NCI-H345 treated with DMSO at 0.1 percent for 48 hours (cell line): Measurements from ENCODE around the gene PASD1.
"Not testable (repeated sequence)": the region's sequence is repeated elsewhere in the genome, so short reads cannot be mapped to it uniquely, and the experiment has no call there.

Experiments used
- DNase-seq: peaks from one replicate; lab custom pipeline; 2025; ENCODE audit not compliant: unreplicated experiment; lab: John Stamatoyannopoulos, UW

PASD1 gene

DNA sequence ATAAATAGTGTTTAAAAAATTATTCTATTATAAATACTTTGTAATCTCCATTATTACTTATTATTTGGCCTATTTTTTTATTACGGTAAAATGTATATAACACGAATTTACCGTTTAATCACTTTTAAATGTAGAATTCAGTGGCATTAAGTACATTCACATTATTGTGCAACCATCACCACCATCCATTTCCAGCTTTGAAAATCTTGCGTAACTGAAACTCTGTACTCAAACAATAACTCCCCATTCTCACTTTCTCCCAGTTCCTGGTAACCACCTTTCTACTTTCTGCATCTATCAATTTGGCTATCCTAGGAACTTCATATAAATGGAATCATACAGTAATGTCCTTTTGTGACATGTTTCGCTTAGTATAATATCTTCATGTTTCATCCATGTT, 45.7 kb downstream of the PASD1 start:
- DNase-seq, result no peak

- no peak for DNase-seq
These were observed 57.9 kb downstream of the PASD1 start for GRCh38 chrX:151621422-151621821.

GRCh38 chrX:151624677-151625076, 61.2 kb downstream of the PASD1 start:
- DNase-seq, result no peak

GRCh38 chrX:151631822-151632221, 68.3 kb downstream of the PASD1 start:
- no peak for DNase-seq

DNA sequence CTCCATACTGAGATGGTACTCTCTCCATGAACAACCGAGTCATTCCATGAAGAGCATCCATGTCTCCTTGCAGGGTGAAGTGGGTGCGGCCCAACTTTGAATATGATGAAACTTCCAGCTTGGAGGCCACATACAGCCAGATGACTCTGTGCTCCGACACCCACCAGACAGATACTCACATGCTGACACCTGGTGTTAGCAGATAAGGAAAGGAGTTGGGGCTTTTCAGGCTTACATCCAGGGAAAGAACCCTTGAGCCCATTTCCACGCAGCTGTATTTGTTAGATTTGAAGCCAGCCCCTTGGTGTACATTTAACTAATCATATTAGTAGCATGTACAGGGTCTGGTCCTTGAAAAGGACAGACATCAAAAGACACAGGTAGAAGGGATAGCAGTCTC, 69.7 kb downstream of the PASD1 start:
- DNase-seq, result no peak

GRCh38 chrX:151634937-151635336, 71.5 kb downstream of the PASD1 start:
- DNase-seq, result no peak

- no peak for DNase-seq
These were observed 78.1 kb downstream of the PASD1 start for GRCh38 chrX:151641564-151641963.

DNA sequence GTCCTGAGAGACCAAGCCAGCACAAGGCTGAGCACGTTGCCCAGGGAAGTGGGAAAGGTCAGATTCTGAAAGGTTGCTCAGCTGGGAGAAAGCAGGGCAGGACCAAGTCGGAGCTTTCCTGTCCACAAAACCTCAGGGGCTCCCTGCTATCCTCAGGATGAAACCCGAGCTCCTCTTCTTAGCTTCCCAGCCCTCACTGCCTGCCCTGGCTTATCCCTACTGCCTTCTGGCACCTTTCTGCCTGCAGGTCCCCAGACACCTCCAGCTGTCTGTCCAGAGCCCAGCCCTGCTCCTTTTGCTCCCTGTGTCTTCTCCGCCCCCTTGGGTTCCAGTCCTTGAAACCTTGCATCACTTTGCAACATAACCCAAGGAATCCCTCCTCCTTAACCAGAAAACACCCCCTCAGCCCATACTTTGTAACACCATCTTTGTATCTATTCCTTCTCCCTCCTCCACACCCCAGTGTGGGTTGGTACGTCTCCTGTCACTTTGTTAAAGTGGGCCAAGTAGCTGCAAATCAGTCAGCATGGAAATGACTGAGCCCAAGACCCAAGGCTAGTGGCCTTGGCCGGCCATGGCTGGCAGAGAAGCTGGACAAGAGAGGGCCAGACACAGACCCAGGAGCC, 111.8 kb downstream of the PASD1 start:
- DNase-seq, result no peak

GRCh38 chrX:151676196-151676595, 112.7 kb downstream of the PASD1 start:
- DNase-seq, result no peak

DNA sequence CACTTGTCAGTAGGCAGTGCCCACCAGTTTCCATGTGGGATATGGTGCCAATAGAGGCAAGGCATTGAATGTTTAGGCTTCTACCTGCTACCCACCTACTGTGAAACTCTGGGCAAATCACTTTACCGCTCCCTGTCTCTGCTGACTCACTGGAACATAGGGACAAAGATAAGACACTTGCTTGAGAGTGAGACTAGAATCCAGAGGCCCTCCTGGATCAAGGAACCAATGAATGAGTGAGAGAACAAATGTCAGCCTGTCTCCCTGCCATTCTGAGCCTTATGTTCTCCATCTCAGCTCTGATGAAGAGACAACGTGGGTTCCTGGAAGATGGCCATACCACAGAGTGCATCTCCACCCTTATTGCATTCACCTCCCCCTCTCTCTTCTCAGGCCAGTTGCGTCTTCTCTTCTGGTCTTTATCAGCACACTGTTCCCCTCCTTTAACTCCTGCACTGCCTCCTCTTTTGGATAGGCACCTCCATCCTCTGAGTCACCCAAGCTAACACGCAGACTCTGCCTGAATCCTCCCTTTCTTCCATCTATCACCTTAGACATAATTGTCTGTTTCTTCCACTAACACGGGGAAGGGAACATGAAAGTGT, 116.4 kb downstream of the PASD1 start:
- no peak for DNase-seq

DNA sequence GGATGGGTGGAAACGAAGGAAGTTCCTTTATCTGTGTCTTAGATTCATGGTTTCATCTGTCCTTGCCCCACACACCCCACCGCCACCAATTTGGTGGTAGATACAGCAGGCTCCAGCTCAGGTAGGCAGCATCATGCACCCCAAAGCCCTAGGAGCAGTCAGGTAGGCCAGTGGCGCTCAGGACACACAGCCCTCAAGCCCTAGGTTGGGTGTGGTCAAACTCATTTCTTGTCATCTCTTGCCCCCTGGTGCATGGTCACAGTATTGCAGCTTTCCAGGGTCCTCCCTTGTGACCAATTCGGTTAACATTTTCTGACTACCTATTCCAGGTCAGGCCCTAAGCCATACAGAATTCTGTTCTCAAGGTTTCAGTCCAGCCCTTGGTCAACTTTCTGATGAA, 117.3 kb downstream of the PASD1 start:
- DNase-seq, result no peak

- no peak for DNase-seq
These were observed 124.2 kb downstream of the PASD1 start for GRCh38 chrX:151687635-151688034.

DNA sequence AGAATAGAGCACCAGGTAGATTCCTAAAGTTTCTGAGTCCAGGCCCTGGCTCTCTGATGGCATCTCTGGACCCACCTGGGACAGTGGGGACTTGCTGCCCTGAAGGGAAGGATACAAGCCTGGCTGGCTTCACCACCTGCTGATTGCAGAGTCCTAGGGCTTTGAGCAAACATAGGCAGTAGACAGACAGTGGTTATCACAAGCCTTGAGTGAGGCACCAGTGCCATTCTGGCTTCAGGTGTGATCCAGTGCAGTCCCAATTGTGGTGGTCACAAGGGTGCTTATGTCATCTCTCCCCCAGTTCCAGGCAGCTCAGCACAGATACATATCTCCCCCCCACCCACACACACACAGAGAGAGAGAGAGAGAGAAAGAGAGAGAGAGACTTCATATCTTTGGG, 125.2 kb downstream of the PASD1 start:
- no peak for DNase-seq

GRCh38 chrX:151692825-151693224, 129.3 kb downstream of the PASD1 start:
- DNase-seq, result no peak

- no peak for DNase-seq
These were observed 130.6 kb downstream of the PASD1 start for GRCh38 chrX:151694121-151694520.

DNA sequence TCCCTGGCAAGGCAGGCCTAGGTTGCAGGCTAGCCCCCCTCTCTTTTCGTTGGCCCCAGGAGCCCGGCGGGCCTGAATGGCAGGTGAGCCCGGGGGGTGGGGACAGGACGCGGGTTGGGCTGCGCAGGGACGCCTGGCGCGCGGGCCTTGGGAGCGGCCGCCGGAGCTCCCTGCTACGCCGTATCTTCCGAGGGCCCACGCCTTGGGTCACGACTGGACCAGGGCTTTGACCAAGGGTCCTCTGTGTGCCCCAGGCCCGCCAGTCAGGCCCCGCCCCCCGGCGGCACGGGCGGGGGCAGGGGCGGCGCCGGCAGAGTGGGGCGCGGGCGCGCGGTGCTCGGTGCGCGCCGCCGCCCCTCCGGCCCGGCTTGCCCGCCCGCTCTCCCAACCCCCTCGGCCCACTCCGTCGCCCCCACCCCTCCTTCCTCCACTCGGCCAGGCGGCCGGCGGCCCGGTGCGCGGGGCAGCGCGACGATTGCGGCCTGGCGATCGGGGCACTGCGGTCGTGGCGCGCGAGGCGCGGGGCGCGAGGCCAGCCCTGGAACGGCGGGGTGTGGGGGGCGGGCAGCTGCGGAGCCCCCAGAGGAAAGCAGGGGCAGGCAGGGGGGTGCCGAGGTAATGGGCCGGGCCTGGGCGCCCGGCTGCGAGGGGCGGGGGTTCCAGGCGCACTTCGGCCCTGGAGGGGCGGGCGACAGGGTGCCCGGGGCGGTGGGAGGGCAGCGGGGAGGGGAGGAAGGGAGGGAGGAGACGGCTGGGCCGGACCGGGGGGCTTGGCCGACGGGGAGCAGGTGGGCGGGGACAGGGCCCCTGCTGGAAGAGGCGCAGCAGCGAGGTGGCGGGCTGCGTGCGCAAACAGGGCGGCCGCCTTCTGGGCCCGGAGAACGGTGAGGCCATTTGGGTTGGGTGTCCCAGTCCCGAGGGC, 131.4 kb downstream of the PASD1 start, which contains the start of gene PRRG3:
TSS of gene PRRG3 (plus strand) at position 798 of the 922 bp plus-strand sequence. CDS start 3,357 bp downstream, outside the sequence.
- DNase-seq, result no peak

GRCh38 chrX:151695583-151696340, 132.3 kb downstream of the PASD1 start:
- DNase-seq, result no peak

DNA sequence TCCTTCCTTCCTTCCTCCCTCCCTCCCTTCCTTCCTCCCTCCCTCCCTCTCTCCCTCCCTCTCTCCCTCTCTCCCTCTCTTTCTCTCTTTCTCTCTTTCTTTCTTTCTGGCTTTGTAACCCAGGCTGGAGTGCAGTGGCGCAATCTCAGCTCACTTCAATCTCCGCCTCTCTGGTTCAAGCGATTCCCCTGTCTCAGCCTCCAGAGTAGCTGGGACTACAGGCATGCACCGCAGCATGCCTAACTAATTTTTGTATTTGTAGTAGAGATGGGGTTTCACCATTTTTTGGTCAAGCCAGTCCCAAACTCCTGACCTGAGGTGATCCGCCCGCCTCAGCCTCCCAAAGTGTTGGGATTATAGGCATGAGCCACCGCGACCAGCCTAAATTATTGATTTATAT, 133.6 kb downstream of the PASD1 start:
- DNase-seq, result not testable (repeated sequence)

DNA sequence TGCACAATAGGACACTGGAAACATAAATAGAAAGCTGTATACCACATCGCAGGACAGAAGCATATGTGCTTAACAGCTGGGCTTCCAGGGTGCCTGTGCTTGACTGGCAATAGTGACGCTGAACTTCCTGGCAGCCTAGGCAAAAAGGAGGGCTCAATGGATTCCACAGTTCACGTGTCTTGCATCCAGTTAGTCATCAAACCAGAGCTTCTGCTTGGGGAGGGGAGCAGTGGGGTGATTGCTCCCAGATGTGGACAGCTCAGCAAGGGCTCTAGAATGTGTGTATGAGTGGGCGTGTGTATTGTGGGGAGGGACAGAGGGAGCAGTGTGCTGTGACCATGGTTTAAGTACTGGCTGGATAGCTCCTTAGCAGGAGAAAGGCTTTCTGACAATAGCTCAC, 134.0 kb downstream of the PASD1 start:
- DNase-seq, result no peak

GRCh38 chrX:151698485-151698884, 135.0 kb downstream of the PASD1 start:
- DNase-seq, result no peak

GRCh38 chrX:151699746-151700145, 136.3 kb downstream of the PASD1 start:
- no peak for DNase-seq
